ENCODE results near the gene OLFM1.

The OLFM1 gene

GRCh38 chr9:135087489-135087792, at the start of gene OLFM1:
Gene OLFM1, plus strand, starts transcription at chr9:135087668. Its CDS starts 322 bp downstream, at chr9:135087990.
- no peak within 1 kb of the TSS for H3K27ac Mint-ChIP-seq
- peaks cover 5% of the 10 kb centered on the region for H3K4me1 Mint-ChIP-seq
- H3K36me3 Mint-ChIP-seq = no peaks in the 10 kb centered on the region
- no peak within 1 kb of the TSS for H3K4me3 Mint-ChIP-seq
- H3K9me3 Mint-ChIP-seq = peaks cover 6% of the 10 kb centered on the region
- peaks cover 53% of the 10 kb centered on the region for H3K27me3 Mint-ChIP-seq
- no peak for ATAC-seq

GRCh38 chr9:135038331-135038730, 49.1 kb upstream of the OLFM1 start:
- Mint-ChIP-seq H3K4me3 (no peak overlapping the region), H3K9me3 (no peaks in the 10 kb centered on the region), H3K36me3 (no peaks in the 10 kb centered on the region), H3K4me1 (no peaks in the 10 kb centered on the region), H3K27me3 (peaks cover 17% of the 10 kb centered on the region), H3K27ac (no peak overlapping the region)
- no peak for ATAC-seq

GRCh38 chr9:135038826-135039225, 48.6 kb upstream of the OLFM1 start:
- H3K4me1 Mint-ChIP-seq = no peaks in the 10 kb centered on the region
- H3K9me3 Mint-ChIP-seq = no peaks in the 10 kb centered on the region
- H3K4me3 Mint-ChIP-seq = no peak overlapping the region
- H3K36me3 Mint-ChIP-seq = no peaks in the 10 kb centered on the region
- ATAC-seq = no peak
- peaks cover 17% of the 10 kb centered on the region for H3K27me3 Mint-ChIP-seq
- H3K27ac Mint-ChIP-seq = no peak overlapping the region

GRCh38 chr9:135039266-135039870, 48.1 kb upstream of the OLFM1 start:
- Mint-ChIP-seq H3K9me3 (no peaks in the 10 kb centered on the region), H3K27ac (no peak overlapping the region), H3K36me3 (no peaks in the 10 kb centered on the region), H3K4me3 (no peak overlapping the region), H3K27me3 (peaks cover 20% of the 10 kb centered on the region), H3K4me1 (no peaks in the 10 kb centered on the region)
- no peak for ATAC-seq

- ATAC-seq = no peak
- H3K4me3 Mint-ChIP-seq = no peak overlapping the region
- no peak overlapping the region for H3K27ac Mint-ChIP-seq
- H3K4me1 Mint-ChIP-seq = no peaks in the 10 kb centered on the region
- no peaks in the 10 kb centered on the region for H3K9me3 Mint-ChIP-seq
- peaks cover 27% of the 10 kb centered on the region for H3K27me3 Mint-ChIP-seq
- no peaks in the 10 kb centered on the region for H3K36me3 Mint-ChIP-seq
These were observed 47.4 kb upstream of the OLFM1 start for GRCh38 chr9:135039916-135040645.

GRCh38 chr9:135040892-135041291, 46.6 kb upstream of the OLFM1 start:
- no peak overlapping the region for H3K4me3 Mint-ChIP-seq
- H3K27me3 Mint-ChIP-seq = peaks cover 28% of the 10 kb centered on the region
- no peak for ATAC-seq
- no peaks in the 10 kb centered on the region for H3K4me1 Mint-ChIP-seq
- no peaks in the 10 kb centered on the region for H3K9me3 Mint-ChIP-seq
- no peaks in the 10 kb centered on the region for H3K36me3 Mint-ChIP-seq
- H3K27ac Mint-ChIP-seq = no peak overlapping the region

- Mint-ChIP-seq H3K9me3 (no peaks in the 10 kb centered on the region), H3K4me3 (no peak overlapping the region), H3K36me3 (no peaks in the 10 kb centered on the region), H3K4me1 (no peaks in the 10 kb centered on the region), H3K27ac (no peak overlapping the region), H3K27me3 (peaks cover 33% of the 10 kb centered on the region)
- no peak for ATAC-seq
These were observed 44.1 kb upstream of the OLFM1 start for GRCh38 chr9:135043345-135043744.

- peaks cover 40% of the 10 kb centered on the region for H3K27me3 Mint-ChIP-seq
- H3K36me3 Mint-ChIP-seq = no peaks in the 10 kb centered on the region
- no peak overlapping the region for H3K27ac Mint-ChIP-seq
- ATAC-seq = no peak
- H3K4me1 Mint-ChIP-seq = no peaks in the 10 kb centered on the region
- no peak overlapping the region for H3K4me3 Mint-ChIP-seq
- H3K9me3 Mint-ChIP-seq = no peaks in the 10 kb centered on the region
These were observed 42.1 kb upstream of the OLFM1 start for GRCh38 chr9:135045264-135045927.

GRCh38 chr9:135045928-135046738, 41.3 kb upstream of the OLFM1 start:
- Mint-ChIP-seq H3K4me3 (no peak overlapping the region), H3K27ac (no peak overlapping the region), H3K9me3 (no peaks in the 10 kb centered on the region), H3K27me3 (peaks cover 46% of the 10 kb centered on the region), H3K4me1 (no peaks in the 10 kb centered on the region), H3K36me3 (no peaks in the 10 kb centered on the region)
- no peak for ATAC-seq

GRCh38 chr9:135046739-135047350, 40.6 kb upstream of the OLFM1 start:
- Mint-ChIP-seq H3K36me3 (no peaks in the 10 kb centered on the region), H3K4me3 (no peak overlapping the region), H3K9me3 (no peaks in the 10 kb centered on the region), H3K27me3 (peaks cover 53% of the 10 kb centered on the region), H3K4me1 (no peaks in the 10 kb centered on the region), H3K27ac (no peak overlapping the region)
- ATAC-seq = peak; percentile 24

- H3K36me3 Mint-ChIP-seq = no peaks in the 10 kb centered on the region
- peaks cover 3% of the 10 kb centered on the region for H3K9me3 Mint-ChIP-seq
- no peak overlapping the region for H3K27ac Mint-ChIP-seq
- ATAC-seq = no peak
- peaks cover 57% of the 10 kb centered on the region for H3K27me3 Mint-ChIP-seq
- H3K4me1 Mint-ChIP-seq = peaks cover 3% of the 10 kb centered on the region
- no peak overlapping the region for H3K4me3 Mint-ChIP-seq
These were observed 39.9 kb upstream of the OLFM1 start for GRCh38 chr9:135047521-135047920.

GRCh38 chr9:135048046-135048757, 39.3 kb upstream of the OLFM1 start:
- no peak overlapping the region for H3K4me3 Mint-ChIP-seq
- H3K27me3 Mint-ChIP-seq = peaks cover 57% of the 10 kb centered on the region
- no peaks in the 10 kb centered on the region for H3K36me3 Mint-ChIP-seq
- H3K4me1 Mint-ChIP-seq = peaks cover 10% of the 10 kb centered on the region
- ATAC-seq = no peak
- peaks cover 3% of the 10 kb centered on the region for H3K9me3 Mint-ChIP-seq
- no peak overlapping the region for H3K27ac Mint-ChIP-seq

GRCh38 chr9:135048758-135049444, 38.6 kb upstream of the OLFM1 start:
- H3K27me3 Mint-ChIP-seq = peaks cover 59% of the 10 kb centered on the region
- H3K4me1 Mint-ChIP-seq = peaks cover 12% of the 10 kb centered on the region
- H3K27ac Mint-ChIP-seq = no peak overlapping the region
- H3K36me3 Mint-ChIP-seq = no peaks in the 10 kb centered on the region
- H3K4me3 Mint-ChIP-seq = no peak overlapping the region
- peaks cover 3% of the 10 kb centered on the region for H3K9me3 Mint-ChIP-seq
- ATAC-seq = no peak

- no peak overlapping the region for H3K4me3 Mint-ChIP-seq
- H3K27me3 Mint-ChIP-seq = peaks cover 61% of the 10 kb centered on the region
- no peaks in the 10 kb centered on the region for H3K36me3 Mint-ChIP-seq
- no peak for ATAC-seq
- peaks cover 3% of the 10 kb centered on the region for H3K9me3 Mint-ChIP-seq
- H3K27ac Mint-ChIP-seq = no peak overlapping the region
- H3K4me1 Mint-ChIP-seq = peaks cover 12% of the 10 kb centered on the region
These were observed 38.0 kb upstream of the OLFM1 start for GRCh38 chr9:135049460-135049859.
